Measurements from ENCODE around the gene B4GALT4.

DNA sequence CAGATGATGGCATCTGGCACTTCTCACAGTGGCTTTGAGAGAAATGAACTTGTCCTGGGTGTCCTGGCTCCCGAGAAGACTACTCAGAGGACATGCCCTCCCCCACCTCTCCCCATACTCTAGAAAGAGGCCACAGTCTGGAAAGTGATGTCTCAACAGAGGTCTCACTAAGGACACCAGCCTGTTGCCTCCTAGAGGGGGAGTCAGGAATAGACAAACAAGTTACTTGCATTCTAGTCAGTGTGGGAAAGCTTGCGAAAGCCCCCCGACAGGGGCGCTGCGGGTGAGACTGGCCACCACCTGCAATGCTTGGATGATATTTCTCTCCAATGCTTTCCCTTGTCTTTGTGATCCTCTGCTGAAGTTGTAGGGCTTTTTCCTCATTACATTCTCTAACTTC is 17.2 kb downstream of the B4GALT4 start:
- TF ChIP-seq HDGF (IDR thresholded peaks at IDR 0.05; ENCODE audit: borderline replicate concordance) = no peak
- no peak for TF ChIP-seq SP1 (IDR thresholded peaks at IDR 0.05)
- TF ChIP-seq NFRKB (IDR thresholded peaks at IDR 0.05) = no peak
- TF ChIP-seq FOXK2 (IDR thresholded peaks at IDR 0.05) = no peak
- TF ChIP-seq BHLHE40 (IDR thresholded peaks at IDR 0.05; ENCODE audit: borderline replicate concordance) = no peak
- TF ChIP-seq LEF1 (IDR thresholded peaks at IDR 0.05; ENCODE audit: borderline replicate concordance) = no peak
- TF ChIP-seq SUZ12 (IDR thresholded peaks at IDR 0.05) = no peak
- no peak for TF ChIP-seq L3MBTL2 (conservative IDR thresholded peaks at IDR 0.05)

Measured in HEK293T (cell line).